HL-60 (cell line): ENCODE measurements around the gene SIL1.
"Not testable (repeated sequence)": the region's sequence is repeated elsewhere in the genome, so short reads cannot be mapped to it uniquely, and the experiment has no call there.

Experiments used
- GABPA ChIP-seq: IDR thresholded peaks from 2 replicates; pipeline ENCODE4 v1.6.1; 2012; ENCODE audit warnings: low read depth
- POLR2AphosphoS5 ChIP-seq: IDR thresholded peaks from 2 replicates; pipeline ENCODE4 v1.6.1; 2012; ENCODE audit warnings: low read depth

DNA sequence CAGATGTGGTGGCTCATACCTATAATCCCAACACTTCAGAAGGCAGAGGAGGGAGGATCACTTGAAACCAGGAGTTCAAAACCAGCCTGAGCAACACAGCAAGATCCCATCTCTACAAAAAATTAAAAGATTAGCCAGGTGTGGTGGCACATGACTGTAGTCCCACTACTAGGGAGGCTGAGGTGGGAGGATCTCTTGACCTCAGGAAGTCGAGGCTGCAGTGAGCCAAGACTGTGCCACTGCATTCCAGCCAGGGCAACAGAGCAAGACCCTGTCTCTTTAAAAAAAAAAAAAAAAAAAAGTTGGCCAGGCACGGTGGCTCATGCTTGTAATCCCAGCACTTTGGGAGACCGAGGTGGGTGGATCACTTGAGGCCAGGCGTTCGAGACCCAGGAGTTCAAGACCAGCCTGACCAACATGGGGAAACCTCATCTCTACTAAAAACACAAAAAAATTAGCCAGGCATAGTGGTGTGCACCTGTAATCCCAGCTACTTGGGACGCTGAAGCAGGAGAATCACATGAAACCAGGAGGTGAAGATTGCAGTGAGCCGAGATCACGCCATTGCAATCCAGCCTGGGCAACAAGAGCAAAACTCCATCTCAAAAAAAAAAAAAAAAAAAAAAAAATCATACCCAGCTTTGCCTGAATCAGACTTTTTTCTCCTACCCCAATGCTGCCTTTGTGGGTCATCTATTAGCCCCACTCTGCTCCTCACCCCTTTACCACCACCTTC lies 18.2 kb downstream of the SIL1 start:
- TF ChIP-seq POLR2AphosphoS5, GABPA: not testable (repeated sequence)
